ENCODE results near the gene LMO7.

Gene LMO7

DNA sequence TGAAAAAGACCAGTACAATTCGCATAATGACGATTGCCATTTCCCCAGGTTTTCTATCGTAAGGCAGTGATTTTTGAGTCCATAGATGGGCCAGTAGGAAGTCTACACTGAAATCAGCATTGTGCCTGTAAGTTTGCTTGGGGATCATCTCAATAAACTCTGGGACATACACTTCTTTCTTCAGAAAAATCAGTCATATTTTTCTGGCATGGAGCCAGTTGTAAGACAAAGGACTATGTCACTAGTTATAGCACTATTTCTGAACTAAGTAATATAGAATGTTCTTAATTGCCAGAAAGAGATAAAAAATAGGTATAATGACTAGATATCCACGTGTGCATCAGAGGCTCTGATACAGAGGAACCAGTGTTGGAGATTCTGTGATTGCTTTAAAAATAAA lies 243.5 kb downstream of the LMO7 start:
- H3K27me3 Mint-ChIP-seq: no peaks in the 10 kb centered on the region
- H3K4me1 Mint-ChIP-seq (ENCODE audit: low read depth): peaks cover 8% of the 10 kb centered on the region
- no peak overlapping the region for H3K4me3 Mint-ChIP-seq
- no peak overlapping the region for H3K27ac Mint-ChIP-seq
- no peaks in the 10 kb centered on the region for H3K9me3 Mint-ChIP-seq (ENCODE audit: low read depth)
- H3K36me3 Mint-ChIP-seq: no peaks in the 10 kb centered on the region

DNA sequence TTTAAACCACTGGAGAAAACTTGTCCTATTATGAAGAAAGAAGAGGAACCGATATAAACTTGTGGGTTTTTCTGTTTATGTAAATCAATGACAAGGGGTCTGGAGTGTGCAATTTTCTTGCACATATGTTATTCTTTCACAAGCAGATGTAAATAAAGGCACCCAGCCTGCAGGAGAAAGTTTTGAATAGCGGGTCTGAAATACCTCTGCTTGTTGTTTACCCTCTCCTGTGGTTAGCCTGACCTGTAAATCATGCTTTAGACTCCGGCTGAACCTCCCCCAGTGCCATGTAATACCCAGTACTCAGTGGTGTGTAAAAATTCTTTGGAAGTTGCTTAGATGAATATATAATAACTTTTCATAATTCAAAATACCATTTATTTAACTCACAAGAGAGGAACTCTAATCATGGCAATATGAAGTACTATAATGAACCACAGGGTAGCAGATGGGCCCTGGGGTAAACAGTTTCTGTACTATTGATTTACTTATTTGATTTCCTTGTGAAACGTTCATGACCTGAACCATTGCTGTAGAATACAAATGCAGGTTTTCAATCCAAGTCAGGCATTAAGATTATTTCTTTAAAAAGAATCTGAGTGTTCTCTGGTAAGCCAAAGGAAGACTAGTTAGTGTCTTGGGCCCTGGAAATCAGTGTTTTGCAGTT lies 245.1 kb downstream of the LMO7 start:
- Mint-ChIP-seq H3K27me3 (no peaks in the 10 kb centered on the region), H3K4me3 (no peak overlapping the region), H3K27ac (no peak overlapping the region), H3K36me3 (no peaks in the 10 kb centered on the region), H3K9me3 (ENCODE audit: low read depth) (no peaks in the 10 kb centered on the region), H3K4me1 (ENCODE audit: low read depth) (peaks cover 2% of the 10 kb centered on the region)

DNA sequence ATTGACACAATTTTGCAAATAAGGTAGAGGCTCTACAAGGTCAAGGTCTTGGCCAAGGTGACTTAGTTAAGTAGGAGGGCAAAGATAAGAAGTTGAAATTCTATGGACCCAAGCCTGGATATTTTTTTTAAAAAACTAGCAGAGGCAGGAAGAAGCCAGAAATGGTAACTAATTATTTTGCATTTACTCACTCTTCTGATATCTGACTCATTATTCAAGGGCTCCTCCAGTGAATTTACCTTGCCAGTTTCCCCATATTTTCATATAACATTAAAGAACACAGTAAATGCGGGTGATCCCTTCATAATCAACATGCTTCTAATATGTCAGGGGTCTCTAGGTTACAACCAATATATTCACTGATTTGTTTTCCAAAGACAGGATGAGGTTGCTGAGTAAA lies 246.1 kb downstream of the LMO7 start:
- Mint-ChIP-seq H3K27ac (no peak overlapping the region), H3K36me3 (no peaks in the 10 kb centered on the region), H3K9me3 (ENCODE audit: low read depth) (no peaks in the 10 kb centered on the region), H3K4me3 (no peak overlapping the region), H3K27me3 (no peaks in the 10 kb centered on the region), H3K4me1 (ENCODE audit: low read depth) (no peaks in the 10 kb centered on the region)

DNA sequence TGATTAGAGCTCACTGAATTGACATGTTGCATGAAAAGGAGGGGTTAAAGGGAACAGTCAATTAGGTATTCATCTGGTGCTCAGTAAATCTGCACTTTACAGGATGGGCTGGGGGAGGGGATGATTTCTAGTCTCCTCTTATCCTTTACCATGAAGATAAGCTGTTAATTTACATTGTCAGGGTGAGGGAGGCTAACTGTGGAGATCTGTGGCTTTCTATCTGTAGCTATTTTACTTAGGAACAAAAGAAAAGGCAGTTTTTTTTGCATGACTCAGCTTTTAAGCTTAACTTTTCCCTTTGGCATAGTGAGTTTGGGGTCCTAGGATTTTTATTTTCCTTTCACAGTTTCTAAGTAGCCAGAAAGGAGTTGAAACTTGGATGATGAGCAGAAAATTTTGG lies 253.3 kb downstream of the LMO7 start:
- Mint-ChIP-seq H3K4me1 (ENCODE audit: low read depth) (no peaks in the 10 kb centered on the region), H3K9me3 (ENCODE audit: low read depth) (no peaks in the 10 kb centered on the region), H3K36me3 (peaks cover 2% of the 10 kb centered on the region), H3K4me3 (no peak overlapping the region), H3K27ac (no peak overlapping the region), H3K27me3 (peaks cover 1% of the 10 kb centered on the region)

DNA sequence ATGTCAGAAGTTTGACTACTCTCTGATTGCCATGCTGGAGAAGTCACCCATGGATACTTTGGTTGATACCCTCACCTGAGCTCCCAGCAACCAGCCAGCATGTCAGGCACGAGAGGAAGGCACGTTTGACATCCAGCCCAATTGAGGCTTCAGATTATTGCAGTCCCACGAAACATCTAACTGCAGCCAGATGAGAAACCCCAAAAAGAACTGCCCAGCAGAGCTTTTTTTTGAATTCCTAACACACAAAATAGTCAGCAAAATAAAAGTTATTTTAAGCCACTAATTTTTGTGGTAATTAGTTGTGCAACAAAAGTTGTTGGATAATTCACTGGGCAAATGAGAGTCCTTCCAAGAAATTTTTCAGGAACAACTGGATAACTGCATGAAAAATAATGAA lies 259.0 kb downstream of the LMO7 start:
- Mint-ChIP-seq H3K36me3 (peaks cover 2% of the 10 kb centered on the region), H3K27ac (no peak overlapping the region), H3K4me1 (ENCODE audit: low read depth) (no peaks in the 10 kb centered on the region), H3K27me3 (no peaks in the 10 kb centered on the region), H3K4me3 (no peak overlapping the region), H3K9me3 (ENCODE audit: low read depth) (no peaks in the 10 kb centered on the region)

DNA sequence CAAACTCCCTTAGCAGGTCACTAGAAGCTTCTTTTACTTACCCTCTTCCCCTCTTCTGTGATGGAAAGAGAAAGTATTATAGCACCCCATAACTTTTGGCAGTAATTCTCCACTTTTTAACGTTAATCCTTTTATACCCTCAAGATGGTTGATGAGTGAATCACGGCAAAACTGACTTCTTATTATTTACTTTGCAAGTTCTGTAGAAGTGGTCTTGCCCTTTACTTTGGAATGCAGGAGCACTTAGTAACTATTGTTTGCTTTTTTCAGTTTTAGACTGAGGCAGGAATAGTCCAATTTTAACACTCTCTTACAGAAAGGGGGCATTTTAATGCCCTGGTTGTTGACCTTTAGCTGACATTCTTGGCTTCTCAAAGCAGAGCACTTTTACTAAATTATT lies 260.1 kb downstream of the LMO7 start:
- Mint-ChIP-seq H3K4me1 (ENCODE audit: low read depth) (no peaks in the 10 kb centered on the region), H3K4me3 (no peak overlapping the region), H3K27me3 (no peaks in the 10 kb centered on the region), H3K27ac (no peak overlapping the region), H3K9me3 (ENCODE audit: low read depth) (no peaks in the 10 kb centered on the region), H3K36me3 (no peaks in the 10 kb centered on the region)

DNA sequence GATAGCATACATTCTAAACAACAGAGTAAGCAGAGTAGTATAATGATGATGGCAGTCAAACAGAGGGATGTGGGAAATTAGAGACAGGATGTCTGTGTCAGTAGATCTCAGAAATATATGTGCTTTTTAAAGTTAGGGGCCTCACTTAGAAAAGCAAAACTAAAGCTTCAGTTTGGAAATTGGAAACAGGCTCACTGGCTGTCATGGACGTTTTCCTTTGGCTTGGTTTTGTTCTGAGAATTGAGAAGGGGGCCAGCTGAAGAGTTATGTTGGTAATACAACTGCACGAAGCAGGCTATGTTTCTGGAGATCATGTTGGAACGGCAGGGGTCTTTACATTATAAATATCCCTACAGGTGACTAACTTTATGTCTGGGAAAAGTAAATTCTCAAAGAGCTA lies 261.3 kb downstream of the LMO7 start:
- Mint-ChIP-seq H3K4me1 (ENCODE audit: low read depth) (no peaks in the 10 kb centered on the region), H3K4me3 (no peak overlapping the region), H3K36me3 (no peaks in the 10 kb centered on the region), H3K27me3 (no peaks in the 10 kb centered on the region), H3K27ac (no peak overlapping the region), H3K9me3 (ENCODE audit: low read depth) (no peaks in the 10 kb centered on the region)

DNA sequence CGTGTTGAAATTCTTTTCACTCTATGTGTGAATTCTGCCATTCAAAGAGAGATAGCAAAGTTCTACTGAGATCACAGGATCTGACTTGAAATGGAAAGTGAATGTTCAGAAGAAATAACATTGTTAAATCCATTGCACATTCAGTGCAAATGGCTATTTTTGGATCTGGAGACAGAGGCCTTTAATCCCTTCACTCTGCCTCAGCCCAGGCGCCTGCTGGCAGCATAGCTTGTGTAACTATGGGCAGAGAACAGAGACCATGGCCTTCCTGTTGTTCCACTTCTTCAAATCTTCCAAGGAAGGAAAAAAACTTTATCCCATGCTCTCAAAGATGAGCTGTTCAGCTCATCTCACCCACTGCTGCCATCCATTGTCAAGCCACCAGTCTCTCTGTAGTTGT lies 265.4 kb downstream of the LMO7 start:
- Mint-ChIP-seq H3K9me3 (ENCODE audit: low read depth) (no peaks in the 10 kb centered on the region), H3K27me3 (no peaks in the 10 kb centered on the region), H3K4me3 (no peak overlapping the region), H3K4me1 (ENCODE audit: low read depth) (no peaks in the 10 kb centered on the region), H3K27ac (no peak overlapping the region), H3K36me3 (no peaks in the 10 kb centered on the region)

DNA sequence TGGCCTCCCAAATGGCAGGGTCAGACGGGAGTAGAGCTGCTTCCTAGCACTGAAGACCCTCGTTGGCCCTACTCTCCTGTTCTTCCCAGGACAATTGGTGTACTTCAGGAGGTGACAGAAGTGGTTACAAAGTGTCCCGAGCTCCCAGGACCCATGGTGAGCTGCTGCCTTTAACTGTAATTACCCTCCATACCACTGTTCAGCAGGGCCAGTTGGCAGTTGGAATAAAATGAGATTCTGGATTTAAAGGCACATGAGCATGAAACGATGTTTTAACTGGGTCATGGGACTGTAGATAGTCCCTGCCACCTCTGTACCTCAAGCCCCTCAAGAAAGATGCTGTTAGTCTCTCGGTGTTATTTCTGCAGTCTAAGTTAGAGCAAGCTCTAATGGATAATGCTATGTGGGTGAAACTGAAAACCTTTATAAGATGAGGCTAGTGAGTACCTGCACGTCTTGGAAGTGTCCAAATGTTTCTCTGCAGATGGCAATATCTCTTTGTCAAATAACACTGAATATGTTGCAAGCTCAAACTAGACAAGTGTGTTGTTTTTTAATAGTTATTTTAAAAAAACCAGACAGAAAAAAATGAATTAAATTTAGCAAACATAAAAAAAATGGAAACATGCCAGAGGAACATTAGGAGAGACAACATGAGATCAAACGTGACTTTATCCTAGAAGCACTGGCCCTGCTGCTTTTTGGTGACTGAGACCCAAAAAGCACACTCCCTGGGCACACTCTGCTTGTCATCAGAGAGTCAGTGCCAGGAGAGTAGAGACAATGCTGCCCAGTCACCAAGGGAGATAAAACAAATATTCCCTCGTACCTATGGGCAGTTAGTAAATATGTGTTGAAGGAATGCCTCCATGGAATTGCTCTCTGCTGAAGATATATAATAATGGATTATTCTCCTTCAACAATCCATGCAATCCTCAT lies 266.3 kb downstream of the LMO7 start:
- no peaks in the 10 kb centered on the region for H3K4me1 Mint-ChIP-seq (ENCODE audit: low read depth)
- H3K4me3 Mint-ChIP-seq: no peak overlapping the region
- no peaks in the 10 kb centered on the region for H3K36me3 Mint-ChIP-seq
- no peaks in the 10 kb centered on the region for H3K9me3 Mint-ChIP-seq (ENCODE audit: low read depth)
- no peak overlapping the region for H3K27ac Mint-ChIP-seq
- peaks cover 1% of the 10 kb centered on the region for H3K27me3 Mint-ChIP-seq

DNA sequence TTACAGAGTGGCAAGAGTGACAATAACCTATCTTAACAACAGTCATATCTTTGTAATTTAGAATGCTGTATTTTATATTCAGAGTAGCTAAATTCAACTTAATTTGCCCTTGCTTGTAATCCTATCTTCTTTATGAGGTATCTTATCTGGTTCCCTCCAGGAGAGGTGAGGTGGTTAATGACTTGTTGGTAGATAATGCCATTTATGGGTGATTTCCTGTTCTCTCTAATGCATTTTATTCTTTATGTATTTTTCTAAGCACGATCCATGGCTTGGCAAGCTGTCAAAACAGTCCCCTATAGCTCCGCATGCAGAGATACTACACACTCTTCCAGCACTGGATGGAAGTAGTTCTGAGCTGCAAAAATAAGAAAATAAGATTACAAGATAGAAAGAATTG lies 267.9 kb downstream of the LMO7 start:
- Mint-ChIP-seq H3K27me3 (peaks cover 1% of the 10 kb centered on the region), H3K36me3 (no peaks in the 10 kb centered on the region), H3K27ac (no peak overlapping the region), H3K9me3 (ENCODE audit: low read depth) (no peaks in the 10 kb centered on the region), H3K4me1 (ENCODE audit: low read depth) (no peaks in the 10 kb centered on the region), H3K4me3 (no peak overlapping the region)

DNA sequence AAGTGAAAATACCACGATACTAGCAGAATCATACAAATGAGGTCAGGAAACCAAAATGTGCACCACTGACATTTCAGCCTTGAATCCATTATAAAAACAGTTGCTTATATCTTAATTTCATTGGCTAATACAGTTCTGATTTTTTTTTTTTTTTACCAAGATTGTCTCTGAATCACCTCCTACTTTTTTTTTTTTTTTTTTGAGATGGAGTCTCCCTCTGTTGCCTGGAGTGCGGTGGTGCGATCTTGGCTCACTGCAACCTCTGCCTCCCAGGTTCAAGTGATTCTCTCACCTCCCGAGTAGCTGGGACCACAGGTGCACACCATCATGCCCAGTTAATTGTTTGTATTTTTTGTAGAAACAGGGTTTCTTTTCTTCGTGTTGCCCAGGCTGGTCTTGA lies 270.2 kb downstream of the LMO7 start:
- Mint-ChIP-seq H3K4me1 (ENCODE audit: low read depth) (no peaks in the 10 kb centered on the region), H3K9me3 (ENCODE audit: low read depth) (no peaks in the 10 kb centered on the region), H3K27me3 (peaks cover 1% of the 10 kb centered on the region), H3K36me3 (no peaks in the 10 kb centered on the region), H3K27ac (no peak overlapping the region), H3K4me3 (no peak overlapping the region)

DNA sequence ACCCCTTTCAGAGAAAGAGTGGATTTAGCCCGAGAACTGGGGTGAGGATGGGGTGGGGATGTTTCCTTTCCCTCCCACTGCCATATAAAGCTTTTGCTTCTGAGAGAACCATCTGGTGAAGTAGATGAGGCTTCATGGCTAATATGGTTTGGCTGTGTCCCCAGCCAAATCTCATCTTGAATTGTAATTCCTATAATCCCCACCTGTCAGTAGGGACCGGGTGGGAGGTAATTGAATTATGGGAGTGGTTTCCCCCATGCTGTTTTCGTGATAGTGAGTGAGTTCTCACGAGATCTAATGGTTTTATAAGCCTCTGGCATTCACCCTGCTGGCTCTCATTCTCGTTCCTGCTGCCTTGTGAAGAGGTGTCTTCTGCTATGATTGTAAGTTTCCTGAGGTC lies 270.9 kb downstream of the LMO7 start:
- no peak overlapping the region for H3K4me3 Mint-ChIP-seq
- H3K27me3 Mint-ChIP-seq: peaks cover 1% of the 10 kb centered on the region
- H3K9me3 Mint-ChIP-seq (ENCODE audit: low read depth): no peaks in the 10 kb centered on the region
- no peaks in the 10 kb centered on the region for H3K4me1 Mint-ChIP-seq (ENCODE audit: low read depth)
- no peak overlapping the region for H3K27ac Mint-ChIP-seq
- no peaks in the 10 kb centered on the region for H3K36me3 Mint-ChIP-seq

DNA sequence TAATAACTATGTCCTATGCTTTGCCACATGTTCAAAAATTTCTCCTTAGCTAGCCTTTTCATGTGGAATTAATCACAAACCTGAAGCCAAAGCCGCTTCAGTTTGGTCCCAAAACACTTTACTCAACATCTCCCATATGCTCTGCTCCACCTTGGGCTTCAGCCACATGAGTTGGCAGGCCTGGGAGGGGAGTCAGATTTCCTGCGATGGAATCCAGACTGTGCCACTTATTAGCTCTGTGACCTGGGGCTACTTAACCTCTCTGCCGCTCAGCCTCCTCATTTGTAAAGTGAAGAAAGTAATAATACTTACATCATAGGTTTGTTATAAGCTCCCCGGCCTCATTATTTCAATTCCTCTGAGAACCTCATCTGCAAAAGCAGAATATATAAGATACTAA lies 272.0 kb downstream of the LMO7 start:
- Mint-ChIP-seq H3K9me3 (ENCODE audit: low read depth) (no peaks in the 10 kb centered on the region), H3K27ac (no peak overlapping the region), H3K4me1 (ENCODE audit: low read depth) (no peaks in the 10 kb centered on the region), H3K27me3 (peaks cover 1% of the 10 kb centered on the region), H3K36me3 (no peaks in the 10 kb centered on the region), H3K4me3 (no peak overlapping the region)

Data from activated naive CD8-positive, alpha-beta T cell (primary cell).